ENCODE measurements around the gene AXL. TPM values are rescaled to one million over a fixed set of nuclear protein-coding genes. Genes with fewer than 3 reads are reported as not detected.

The AXL gene
- total and polyA plus RNA-seq, 2 of the 13 experiments (the other 11 are each of a cell fraction or from before 2014, with no cell fraction given) = 0.71 to 5.9 TPM

- TF ChIP-seq RBM39 (IDR thresholded peaks at IDR 0.05; ENCODE audit: low read depth, low read length, poor library complexity, severe bottlenecking) (no peak), ZNF629 (CRISPR knock-in tag; conservative IDR thresholded peaks at IDR 0.05) (no peak), RORA (CRISPR knock-in tag; IDR thresholded peaks at IDR 0.05) (peak; percentile 79; the same call in 1 of the 2 replicates), ARNTL (CRISPR knock-in tag; IDR thresholded peaks at IDR 0.05) (0 out of 2 replicates have a peak, but pooled peaks have one; percentile 4), RARA (CRISPR knock-in tag; IDR thresholded peaks at IDR 0.05) (no peak), NCOA5 (CRISPR knock-in tag; IDR thresholded peaks at IDR 0.05) (no peak), FOSL2 (CRISPR knock-in tag; IDR thresholded peaks at IDR 0.05) (peak; percentile 6), CBX2 (IDR thresholded peaks at IDR 0.05; ENCODE audit: low read depth, low read length) (no peak), CBX2 (CRISPR knock-in tag; IDR thresholded peaks at IDR 0.05; ENCODE audit: low read depth) (no peak), SYNCRIP (IDR thresholded peaks at IDR 0.05; ENCODE audit: insufficient read depth, low read depth, low read length) (no peak), ZKSCAN1 (IDR thresholded peaks at IDR 0.05; ENCODE audit: low read length) (0 out of 2 replicates have a peak, but pooled peaks have one; percentile 17), DR1 (CRISPR knock-in tag; IDR thresholded peaks at IDR 0.05) (no peak), ZBTB38 (CRISPR knock-in tag; IDR thresholded peaks at IDR 0.05) (no peak), ZNF33A (CRISPR knock-in tag; IDR thresholded peaks at IDR 0.05; ENCODE audit: borderline replicate concordance) (no peak), PITX1 (CRISPR knock-in tag; IDR thresholded peaks at IDR 0.05) (0 out of 2 replicates have a peak, but pooled peaks have one; percentile 25), ZNF777 (CRISPR knock-in tag; IDR thresholded peaks at IDR 0.05) (0 out of 2 replicates have a peak, but pooled peaks have one; percentile 25), ZNF883 (CRISPR knock-in tag; IDR thresholded peaks at IDR 0.05; ENCODE audit: not compliant biosample characterization) (no peak), ZNF543 (CRISPR knock-in tag; IDR thresholded peaks at IDR 0.05) (no peak), STAG1 (CRISPR knock-in tag; IDR thresholded peaks at IDR 0.05) (no peak), KDM5B (CRISPR knock-in tag; IDR thresholded peaks at IDR 0.05; ENCODE audit: borderline replicate concordance) (peak; percentile 9; the same call in 1 of the 2 replicates), ARNT (IDR thresholded peaks at IDR 0.05) (no peak), ZNF720 (CRISPR knock-in tag; IDR thresholded peaks at IDR 0.05) (no peak), SMARCE1 (IDR thresholded peaks at IDR 0.05; ENCODE audit: borderline replicate concordance) (no peak), ZNF639 (CRISPR knock-in tag; conservative IDR thresholded peaks at IDR 0.05) (no peak), ZMYM4 (CRISPR knock-in tag; IDR thresholded peaks at IDR 0.05) (no peak), U2AF2 (IDR thresholded peaks at IDR 0.05; ENCODE audit: low read depth, low read length) (no peak), ZNF446 (CRISPR knock-in tag; IDR thresholded peaks at IDR 0.05) (no peak; the same call in 1 of the 2 replicates)
Observed at GRCh38 chr19:41263042-41263849, 44.2 kb downstream of the AXL start (continued).

All from HepG2 (cell line).